ENCODE data around the gene PRM3. TPM values are rescaled to one million over a fixed set of nuclear protein-coding genes. Genes with fewer than 3 reads are reported as not detected.

PRM3 gene
- total and polyA plus RNA-seq, 2 of the 8 experiments (the other 6 are each of a cell fraction or from before 2014, with no cell fraction given), result not detected

DNA sequence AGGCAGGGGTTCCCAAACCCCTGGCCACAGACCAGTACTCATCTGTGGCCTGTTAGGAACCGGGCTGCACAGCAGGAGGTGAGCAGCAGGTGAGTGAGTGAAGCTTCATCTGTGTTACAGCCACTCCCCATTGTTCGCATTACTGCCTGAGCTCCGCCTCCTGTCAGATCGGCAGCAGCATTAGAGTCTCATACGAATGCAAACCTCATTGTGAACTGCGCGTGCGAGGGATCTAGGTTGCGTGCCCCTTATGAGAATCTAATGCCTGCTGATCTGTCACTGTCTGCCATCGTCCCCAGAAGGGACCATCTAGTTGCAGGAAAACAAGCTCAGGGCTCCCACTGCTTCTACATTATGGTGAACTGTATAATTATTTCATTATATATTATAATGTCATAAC is 46.7 kb upstream of the PRM3 start:
- no peak overlapping the region for H3K9ac ChIP-seq (replicated peaks in 1 of 4; ENCODE audit: extremely low read depth in 1 of 4, low read depth in 3 of 4, low read length in 3 of 4)
- H3K36me3 ChIP-seq (ENCODE audit: control insufficient read depth in 2 of 4, insufficient read depth in 4 of 4, low read length in 3 of 4), result no peaks in the 10 kb centered on the region
- no peak overlapping the region for H4K8ac ChIP-seq (ENCODE audit: extremely low read depth, insufficient read depth, low read length)
- H3K4ac ChIP-seq (replicated peaks; ENCODE audit: insufficient read length, low read depth, low read length), result no peak overlapping the region
- no peak overlapping the region for H3K4me2 ChIP-seq (ENCODE audit: insufficient read depth in 1 of 2, low read depth in 2 of 2, low read length in 2 of 2)
- no peaks in the 10 kb centered on the region for H3K9me3 ChIP-seq (ENCODE audit: insufficient read depth in 2 of 2, low read depth in 1 of 2, low read length in 1 of 2)
- no peak overlapping the region for H2BK20ac ChIP-seq (ENCODE audit: low read length)
- H4K91ac ChIP-seq (replicated peaks; ENCODE audit: insufficient read length, low read length), result no peak overlapping the region
- H3K56ac ChIP-seq (replicated peaks; ENCODE audit: insufficient read length, low read depth, low read length), result no peak overlapping the region
- no peak overlapping the region for H3K14ac ChIP-seq (ENCODE audit: insufficient read length)
- H2AFZ ChIP-seq (ENCODE audit: low read length), result no peak overlapping the region
- TF ChIP-seq NRF1 (IDR thresholded peaks at IDR 0.05; ENCODE audit: low read depth, low read length), result no peak
- TF ChIP-seq CHD1 (IDR thresholded peaks at IDR 0.05; ENCODE audit: low read depth, low read length), result no peak
- no peak for TF ChIP-seq RXRA (IDR thresholded peaks at IDR 0.05; ENCODE audit: insufficient read depth, low read depth, low read length)
- TF ChIP-seq USF2 (IDR thresholded peaks at IDR 0.05; ENCODE audit: low read length), result no peak
- no peak for TF ChIP-seq GTF2F1 (IDR thresholded peaks at IDR 0.05; ENCODE audit: borderline replicate concordance, low read depth, low read length)
- no peaks in the 10 kb centered on the region for H3K27me3 ChIP-seq (replicated peaks in 1 of 4; ENCODE audit: control insufficient read depth in 3 of 4, extremely low read depth in 1 of 4, insufficient read depth in 3 of 4, low read length in 3 of 4)
- H3K18ac ChIP-seq (ENCODE audit: extremely low read depth, low read length), result no peak overlapping the region
- WGBS, 2 experiments (ENCODE audit: extremely low coverage in 1 of 2, insufficient coverage in 1 of 2, insufficient read length in 1 of 2, insufficient replicate concordance in 2 of 2, low coverage in 1 of 2, low lambda C conversion rate in 2 of 2, missing lambda C conversion rate in 1 of 2), result 69% methylated on average over 10 of the region's 10 CpGs; no CpG with 5 or more reads in 1 of the 2 experiments
- H3K79me2 ChIP-seq (ENCODE audit: control insufficient read depth in 1 of 2, insufficient read depth in 2 of 2, low read length in 2 of 2), result no peaks in the 10 kb centered on the region
- no peak overlapping the region for H2BK120ac ChIP-seq (replicated peaks; ENCODE audit: low read depth, low read length)
- CTCF ChIA-PET (ENCODE audit: partially characterized antibody), result interaction anchor here (0.8 to 2.8 kb wide), 6 partner anchors 8 to 358 kb away, joined by 3 to 10 read pairs (median 4); no protein-coding TSS in a partner anchor
- no peak overlapping the region for H3K27ac ChIP-seq (ENCODE audit: low read depth, low read length)
- no peaks in the 10 kb centered on the region for H4K20me1 ChIP-seq (replicated peaks in 1 of 2; ENCODE audit: control insufficient read depth in 1 of 2, insufficient read depth in 2 of 2, low read length in 2 of 2)
- no peak for DNase-seq (ENCODE audit: low read depth in 1 of 2, low spot score in 2 of 2)
- no peak overlapping the region for H2BK15ac ChIP-seq (ENCODE audit: low read length)
- H3K4me3 ChIP-seq (ENCODE audit: extremely low read depth in 1 of 4, insufficient read depth in 2 of 4, low read depth in 3 of 4, low read length in 4 of 4), result no peak overlapping the region
- POLR2A ChIA-PET (ENCODE audit: partially characterized antibody), result interaction anchor here (0.9 to 4.6 kb wide), 8 partner anchors 9 to 65 kb away, joined by 3 to 25 read pairs (median 4); partner anchors contain the start of gene SOCS1
- H2BK12ac ChIP-seq (ENCODE audit: low read depth, low read length), result peak overlapping the region; percentile 68; the same call in 1 of the 2 replicates
- H4K5ac ChIP-seq (ENCODE audit: insufficient read length, low read depth, low read length), result no peak overlapping the region
- H2AK5ac ChIP-seq (ENCODE audit: low read depth, low read length), result no peak overlapping the region
- peaks cover 8% of the 10 kb centered on the region for H3K23me2 ChIP-seq (ENCODE audit: low read depth, low read length)
- H3K79me1 ChIP-seq (ENCODE audit: low read depth, low read length), result no peaks in the 10 kb centered on the region
- peaks cover 4 to 13% (median 11%) of the 10 kb centered on the region in 4 experiments for H3K4me1 ChIP-seq (replicated peaks in 1 of 4; ENCODE audit: control insufficient read depth in 3 of 4, insufficient read depth in 4 of 4, low read length in 3 of 4)
- H2BK5ac ChIP-seq (ENCODE audit: low read depth, low read length), result no peak overlapping the region
- FAIRE-seq, result no peak
- no peak overlapping the region for H3K23ac ChIP-seq (ENCODE audit: insufficient read length)
